NB4 (cell line): ENCODE measurements around the gene NEK1.
"Not testable (repeated sequence)": the region's sequence is repeated elsewhere in the genome, so short reads cannot be mapped to it uniquely, and the experiment has no call there.

Experiments used
- MYC ChIP-seq: IDR thresholded peaks from 2 replicates; pipeline ENCODE4 v1.6.1; 2011; ENCODE audit warnings: low read depth, low read length
- POLR2A ChIP-seq: IDR thresholded peaks from 2 replicates; pipeline ENCODE4 v1.6.1; 2011; ENCODE audit warnings: mild to moderate bottlenecking; ENCODE audit not compliant: insufficient read length; ENCODE audit errors: extremely low read depth
- TF ChIP-seq, protein P1 (sequence below): IDR thresholded peaks from one replicate; pipeline ENCODE4 v1.5.1; 2012; ENCODE audit warnings: low read depth, low read length

DNA sequence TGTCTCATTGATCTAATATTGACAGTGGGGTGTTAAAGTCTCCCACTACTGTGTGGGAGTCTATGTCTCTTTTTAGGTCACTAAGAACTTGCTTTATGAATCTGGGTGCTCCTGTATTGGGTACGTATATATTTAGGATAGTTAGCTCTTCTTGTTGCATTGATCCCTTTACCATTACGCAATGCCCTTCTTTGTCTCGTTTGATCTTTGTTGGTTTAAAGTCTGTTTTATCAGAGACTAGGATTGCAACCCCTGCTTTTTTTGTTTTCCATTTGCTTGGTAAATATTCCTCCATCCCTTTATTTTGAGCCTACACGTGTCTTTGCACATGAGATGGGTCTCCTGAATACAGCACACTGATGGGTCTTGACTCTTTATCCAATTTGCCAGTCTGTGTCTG lies 65.8 kb downstream of the NEK1 start:
- TF ChIP-seq, protein P1, sequence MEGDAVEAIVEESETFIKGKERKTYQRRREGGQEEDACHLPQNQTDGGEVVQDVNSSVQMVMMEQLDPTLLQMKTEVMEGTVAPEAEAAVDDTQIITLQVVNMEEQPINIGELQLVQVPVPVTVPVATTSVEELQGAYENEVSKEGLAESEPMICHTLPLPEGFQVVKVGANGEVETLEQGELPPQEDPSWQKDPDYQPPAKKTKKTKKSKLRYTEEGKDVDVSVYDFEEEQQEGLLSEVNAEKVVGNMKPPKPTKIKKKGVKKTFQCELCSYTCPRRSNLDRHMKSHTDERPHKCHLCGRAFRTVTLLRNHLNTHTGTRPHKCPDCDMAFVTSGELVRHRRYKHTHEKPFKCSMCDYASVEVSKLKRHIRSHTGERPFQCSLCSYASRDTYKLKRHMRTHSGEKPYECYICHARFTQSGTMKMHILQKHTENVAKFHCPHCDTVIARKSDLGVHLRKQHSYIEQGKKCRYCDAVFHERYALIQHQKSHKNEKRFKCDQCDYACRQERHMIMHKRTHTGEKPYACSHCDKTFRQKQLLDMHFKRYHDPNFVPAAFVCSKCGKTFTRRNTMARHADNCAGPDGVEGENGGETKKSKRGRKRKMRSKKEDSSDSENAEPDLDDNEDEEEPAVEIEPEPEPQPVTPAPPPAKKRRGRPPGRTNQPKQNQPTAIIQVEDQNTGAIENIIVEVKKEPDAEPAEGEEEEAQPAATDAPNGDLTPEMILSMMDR = not testable (repeated sequence)
- TF ChIP-seq POLR2A, MYC: not testable (repeated sequence)
